8988T (cell line): ENCODE results near the gene MAT1A.

Experiments used
- DNase-seq: peaks from one replicate; pipeline ENCODE4 v3.0.0; 2011

The MAT1A gene

DNA sequence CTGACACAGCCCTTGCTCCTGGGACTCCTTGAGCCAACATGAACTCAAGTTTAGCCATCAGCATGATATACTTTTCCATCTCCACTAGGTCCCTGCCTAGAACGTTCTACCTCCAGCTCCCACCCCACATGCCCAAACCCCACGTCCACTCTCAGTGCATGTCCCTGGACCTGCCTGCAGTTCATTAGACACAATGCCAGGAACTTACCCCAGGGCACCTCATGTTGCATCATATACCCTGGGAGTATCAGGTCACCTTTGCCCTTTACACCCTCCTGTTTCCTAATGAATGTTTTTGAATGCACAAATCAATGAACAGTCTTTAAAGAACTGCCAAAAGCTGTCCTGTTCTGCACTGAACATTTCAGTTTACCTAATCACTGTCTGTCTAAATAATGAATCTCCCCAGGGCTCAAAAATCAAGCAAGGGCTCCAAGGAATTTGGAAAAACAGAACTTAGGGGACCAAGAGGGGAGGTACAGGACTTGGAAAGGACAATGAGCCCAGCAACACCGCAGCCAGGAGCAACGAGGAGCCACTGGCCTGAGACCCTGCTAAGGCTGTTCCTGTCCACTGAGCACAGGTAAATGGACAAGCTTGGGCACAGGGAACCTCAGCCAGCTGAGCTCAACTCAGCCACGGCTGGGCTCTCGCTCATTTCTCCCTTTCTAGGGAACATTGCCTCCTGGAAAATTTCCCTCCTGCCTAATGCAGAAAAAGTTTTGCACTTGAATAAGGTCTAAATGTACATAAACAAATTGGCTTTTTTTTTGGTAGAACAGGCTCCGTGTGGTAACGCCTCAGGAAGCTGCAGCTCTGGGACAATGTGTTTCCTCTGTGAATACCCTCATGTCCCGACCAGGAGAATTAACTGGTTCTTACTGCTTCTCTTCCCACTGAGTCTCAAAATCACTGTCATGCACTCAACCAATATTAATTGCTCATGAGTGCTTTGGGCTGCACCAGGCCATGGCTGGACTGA lies 7.4 kb downstream of the MAT1A start:
- DNase-seq, result no peak

DNA sequence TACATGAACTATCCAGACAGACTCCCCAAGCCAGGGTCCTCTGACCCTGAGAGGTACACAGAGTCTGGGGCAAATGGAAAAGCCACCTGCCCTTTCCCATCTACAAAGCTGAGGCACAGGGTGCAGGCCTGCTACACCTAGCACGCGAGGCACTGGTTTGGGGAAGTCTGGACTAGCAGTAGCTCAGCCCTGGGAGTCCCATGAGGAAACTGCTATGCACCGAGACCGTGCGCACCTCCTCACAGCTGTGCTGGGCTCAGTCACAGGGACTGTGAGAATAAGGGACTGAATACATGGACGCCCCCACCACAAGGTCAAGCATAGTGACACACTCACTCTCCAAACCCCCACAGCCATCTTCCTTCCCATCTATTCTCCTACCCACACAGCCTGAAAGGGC lies 8.2 kb downstream of the MAT1A start:
- DNase-seq, result no peak

DNA sequence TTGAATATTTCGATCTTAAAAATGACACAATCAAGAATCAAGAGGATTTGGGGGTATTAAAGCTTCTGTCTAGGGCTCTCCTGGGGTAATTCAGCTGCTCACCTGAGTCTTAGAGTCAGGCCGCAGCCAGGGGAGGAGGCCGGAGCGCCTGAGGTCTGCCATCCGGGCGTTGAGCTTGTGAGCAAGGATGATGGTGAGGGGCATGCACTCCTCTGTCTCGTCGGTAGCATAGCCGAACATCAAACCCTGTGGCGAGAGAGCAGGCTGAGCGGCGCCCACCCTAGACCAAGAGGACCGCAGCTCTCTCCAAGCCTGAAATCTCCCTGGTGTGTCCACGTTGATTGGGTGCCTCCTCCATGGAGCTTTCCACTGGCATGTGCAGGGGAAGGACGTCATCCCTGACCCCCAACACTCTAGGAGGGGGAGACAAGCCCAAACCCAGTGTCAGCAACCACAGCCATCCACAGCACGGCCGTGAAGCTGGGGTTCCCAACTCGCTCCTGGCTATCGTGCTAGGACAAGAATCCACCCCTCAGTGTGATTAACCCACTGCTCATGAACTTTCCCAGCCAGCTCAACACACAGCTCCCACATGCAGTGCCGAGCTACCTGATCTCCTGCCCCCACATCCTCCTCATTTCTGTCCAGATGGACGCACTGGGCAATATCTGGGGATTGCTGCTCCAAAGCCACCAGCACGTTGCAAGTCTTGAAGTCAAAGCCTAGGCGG lies 9.2 kb downstream of the MAT1A start:
- DNase-seq, result no peak

DNA sequence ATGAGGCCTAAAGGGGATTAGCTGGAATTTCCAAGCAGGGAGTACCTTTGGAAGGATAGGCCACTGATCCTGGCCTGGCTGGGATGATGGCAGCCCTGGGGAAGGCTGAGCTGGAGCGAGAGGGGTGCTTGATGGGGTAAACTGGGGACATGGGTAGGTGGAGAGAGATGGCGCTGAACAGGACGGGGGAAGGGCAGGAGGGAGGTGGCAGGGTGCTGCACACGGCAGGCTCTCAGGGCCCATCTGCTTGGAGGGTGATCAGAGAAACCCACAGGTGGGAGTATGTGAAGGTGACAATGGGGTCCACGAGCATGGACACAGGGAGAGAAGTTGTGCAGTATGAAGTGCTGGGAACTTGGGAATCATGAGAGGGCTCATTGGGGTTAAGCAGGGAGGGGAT lies 10.3 kb downstream of the MAT1A start:
- DNase-seq, result no peak

DNA sequence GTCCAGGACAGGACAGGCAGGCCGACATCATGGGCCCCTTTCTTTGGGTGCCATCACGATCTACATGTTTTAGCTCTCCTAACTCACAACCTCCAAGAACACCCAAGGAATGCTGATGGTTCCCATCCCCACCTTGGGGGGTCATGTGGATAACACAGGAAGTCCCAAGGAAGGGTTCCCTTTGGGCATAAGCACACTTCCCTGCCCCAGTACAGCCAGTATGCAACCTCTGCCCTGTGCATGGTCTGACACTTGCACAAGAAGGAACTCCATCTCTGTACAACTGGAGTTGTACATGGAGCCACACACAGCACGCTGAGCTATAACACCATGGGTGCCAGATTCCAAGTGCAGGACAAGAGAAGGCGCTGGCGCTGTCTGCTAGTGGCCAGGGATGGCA lies 11.0 kb downstream of the MAT1A start:
- no peak for DNase-seq

DNA sequence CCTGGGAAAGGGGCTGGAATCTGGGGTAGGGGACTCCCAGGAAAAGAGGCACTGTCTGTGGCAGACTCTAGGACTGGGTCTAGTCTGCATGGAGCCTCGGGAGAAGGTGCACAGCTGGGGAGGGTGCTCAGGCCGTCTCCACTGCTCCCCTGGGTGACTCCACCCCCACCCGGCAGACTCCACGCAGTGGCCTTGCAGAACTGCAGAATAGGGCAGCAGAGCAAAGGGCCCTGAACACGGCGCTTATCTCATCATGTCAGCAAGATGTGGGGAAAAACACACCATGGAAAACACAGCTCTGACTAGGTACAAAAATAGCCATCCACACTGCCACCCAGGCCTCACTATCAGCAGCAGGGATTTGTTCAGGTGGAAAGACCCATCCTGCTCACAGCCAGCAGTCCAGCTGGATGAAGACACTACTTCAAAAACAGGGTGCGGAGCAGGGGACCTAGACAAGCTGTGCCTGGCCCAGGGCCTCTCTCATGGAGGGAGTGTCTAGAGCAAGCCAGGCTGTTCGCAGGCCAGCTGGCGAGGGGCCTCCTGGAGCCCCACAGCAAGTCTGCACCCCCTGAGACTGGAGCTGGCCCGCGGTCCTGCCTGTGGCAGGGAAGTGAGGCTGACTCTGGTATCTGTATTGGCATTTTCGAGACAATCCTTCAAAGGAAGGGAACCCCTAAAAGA lies 11.7 kb downstream of the MAT1A start:
- no peak for DNase-seq

DNA sequence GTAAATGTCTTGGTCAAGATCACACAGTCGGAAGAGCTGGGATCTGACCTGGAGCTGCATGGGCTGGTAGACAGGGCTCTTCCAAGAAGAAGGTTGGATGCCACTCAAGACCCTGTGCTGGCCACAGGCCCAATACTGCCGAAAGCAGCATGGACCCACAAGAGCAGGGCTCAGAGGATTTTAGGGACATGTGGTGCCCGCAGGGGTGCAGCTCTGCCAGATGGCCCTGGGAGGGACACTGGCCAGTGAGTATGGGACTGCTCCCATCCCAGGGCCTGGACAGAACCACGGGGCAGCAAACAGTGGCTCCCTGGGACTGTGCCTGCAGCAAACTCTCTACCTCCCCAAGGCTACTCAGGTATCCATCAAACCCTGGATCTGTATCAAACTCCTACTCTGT lies 12.4 kb downstream of the MAT1A start:
- DNase-seq, result no peak

DNA sequence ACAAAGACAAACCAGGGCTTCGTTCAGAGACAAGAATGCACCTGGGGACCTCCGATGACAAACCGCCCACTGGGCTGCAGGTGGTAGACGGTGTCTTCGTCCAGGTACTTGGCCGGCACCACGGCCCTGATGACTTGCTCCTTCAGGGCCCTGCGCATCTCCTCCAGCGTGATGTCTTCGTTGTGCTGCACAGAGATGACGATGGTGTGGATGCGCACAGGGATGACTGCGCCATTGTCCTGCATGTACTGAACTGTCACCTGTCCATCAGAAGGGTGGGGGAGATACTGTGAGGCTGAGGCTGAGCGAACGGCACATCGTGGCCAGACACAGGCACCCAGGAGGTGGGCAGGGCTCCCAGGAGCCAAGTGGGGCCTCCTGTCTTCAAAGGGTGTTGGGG lies 13.1 kb downstream of the MAT1A start:
- no peak for DNase-seq

DNA sequence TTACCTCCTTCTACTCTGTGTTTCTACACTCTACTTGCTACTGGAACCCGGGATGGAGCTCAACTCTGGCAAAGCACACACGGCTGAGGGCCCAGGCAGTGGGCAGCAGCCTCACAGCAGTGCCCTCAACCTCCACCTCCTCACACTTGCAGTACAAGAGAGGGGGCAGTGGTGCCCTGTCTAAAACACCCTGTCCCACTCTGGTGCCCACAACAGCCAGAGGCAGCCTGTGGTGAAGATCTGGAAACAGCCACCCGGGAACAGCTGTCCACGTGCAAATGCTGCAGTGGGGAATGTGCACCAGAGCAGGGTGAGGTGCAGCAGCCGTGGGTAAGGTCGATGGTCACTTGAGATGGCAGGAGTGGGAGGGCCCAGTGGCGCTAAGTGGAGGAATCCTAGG lies 13.7 kb downstream of the MAT1A start:
- no peak for DNase-seq

DNA sequence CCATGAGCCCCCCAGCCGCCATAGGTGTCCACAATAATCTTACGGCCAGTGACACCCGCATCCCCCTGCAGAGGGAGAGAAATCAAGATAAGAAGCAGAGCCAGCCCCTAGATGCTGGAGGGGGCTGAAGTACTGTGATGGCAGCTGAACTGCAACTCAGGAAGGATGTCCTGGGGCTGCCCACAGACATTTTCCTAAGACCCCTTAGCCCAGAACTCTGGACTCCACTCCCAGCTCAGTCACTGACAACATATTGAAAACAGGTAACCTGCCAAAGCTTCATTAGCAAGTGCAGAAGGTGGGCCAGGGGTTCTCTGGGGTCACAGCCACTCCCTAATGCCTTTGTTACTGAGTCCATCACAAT lies 14.3 kb downstream of the MAT1A start:
- no peak for DNase-seq

DNA sequence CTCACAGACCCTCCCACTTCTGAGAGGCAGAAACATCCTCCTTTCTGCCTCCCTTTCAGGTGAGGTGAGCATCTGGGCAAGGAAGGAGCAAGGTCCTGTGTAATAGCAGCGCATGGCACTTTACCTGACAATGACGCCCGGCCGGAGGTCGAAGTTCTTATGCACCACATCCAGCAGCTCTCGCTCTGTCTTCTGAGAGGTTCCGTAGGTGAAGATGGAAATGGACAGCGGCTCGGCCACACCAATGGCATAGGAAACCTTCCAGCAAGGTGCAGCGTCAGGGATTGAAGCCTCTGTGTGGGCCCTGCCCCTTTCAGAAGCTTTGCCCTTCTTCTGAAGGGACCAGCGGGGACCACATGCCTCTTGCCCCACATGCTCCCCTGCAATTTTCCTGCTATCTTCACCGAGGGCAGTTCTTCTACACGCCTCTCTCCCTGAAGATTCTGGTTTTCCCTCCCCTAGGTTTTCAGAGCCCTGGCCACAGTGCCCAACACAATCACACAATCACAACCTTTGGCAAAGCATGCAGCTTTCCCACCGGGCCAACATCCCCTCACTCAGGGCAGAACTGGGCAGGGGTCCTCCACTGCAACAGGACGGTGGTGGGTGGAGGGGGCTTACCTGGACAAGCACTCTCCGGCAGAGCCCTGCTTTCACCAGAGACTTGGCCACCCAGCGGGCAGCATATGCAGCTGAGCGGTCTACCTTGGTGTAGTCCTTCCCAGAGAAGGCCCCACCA lies 14.9 kb downstream of the MAT1A start:
- DNase-seq, result no peak

DNA sequence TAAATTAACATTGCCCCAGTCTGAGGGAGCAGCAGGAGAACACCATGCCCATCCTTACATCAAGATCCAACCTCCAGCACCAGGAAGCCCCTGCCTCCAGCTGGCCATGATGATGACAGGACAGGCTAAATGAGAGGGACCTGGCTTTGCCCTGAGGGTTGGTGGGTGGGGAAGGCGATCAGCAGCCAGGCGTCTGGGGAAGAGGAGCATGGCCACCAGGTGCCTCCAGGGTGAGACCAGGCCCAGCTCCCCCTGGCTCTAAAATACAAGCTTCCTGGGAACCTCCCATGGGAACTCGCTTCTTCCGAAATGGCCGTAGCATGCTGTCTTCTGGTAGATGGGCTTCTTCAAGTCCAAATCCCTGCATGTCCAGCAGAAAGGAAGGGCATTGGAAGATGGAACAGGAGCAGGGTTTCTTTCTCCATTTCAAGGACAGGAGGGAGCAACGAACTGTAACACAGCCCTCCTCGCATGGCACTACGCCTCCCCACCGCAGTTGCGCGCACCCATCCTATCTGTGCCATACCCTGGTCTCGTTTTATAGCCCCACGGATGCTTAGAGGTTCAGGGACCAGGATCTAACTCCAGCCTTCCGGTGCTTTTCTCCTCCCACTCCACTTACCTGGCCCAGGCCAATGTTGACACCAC lies 15.8 kb downstream of the MAT1A start:
- no peak for DNase-seq

DNA sequence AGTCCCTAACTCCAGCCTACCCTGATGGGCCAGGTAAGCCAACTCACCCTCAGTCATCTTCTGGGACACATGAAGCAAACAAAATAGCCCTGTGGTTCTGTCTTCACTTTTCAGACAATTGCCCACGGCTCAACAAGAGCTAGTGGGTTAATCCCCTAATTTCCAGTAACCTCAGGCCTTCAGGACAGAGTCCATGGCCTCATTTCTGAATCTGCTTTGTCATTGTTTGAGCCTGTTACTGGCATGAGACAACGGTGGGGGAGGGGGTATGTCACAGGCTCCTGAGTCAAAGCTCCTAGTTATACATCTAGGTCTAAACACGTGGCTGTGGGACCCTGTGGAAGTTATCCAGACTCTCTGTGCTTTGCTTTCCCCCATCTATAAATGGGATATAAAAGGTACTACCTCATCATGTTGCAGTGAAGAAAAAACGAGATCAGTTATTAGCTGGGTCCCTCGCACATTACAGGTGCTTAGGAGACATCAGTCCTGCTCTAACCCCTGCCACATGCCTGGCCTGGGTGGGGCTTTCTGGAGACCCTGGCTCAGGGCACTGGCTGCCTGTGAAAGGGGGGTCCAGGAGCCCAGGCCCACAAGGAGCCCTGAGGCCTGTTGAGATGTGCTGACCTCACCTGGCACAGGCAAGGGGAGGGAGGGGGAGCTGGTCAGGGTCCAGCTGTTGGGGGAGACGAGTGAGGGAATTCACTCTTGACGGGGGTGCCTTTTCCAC lies 16.5 kb downstream of the MAT1A start:
- no peak for DNase-seq

DNA sequence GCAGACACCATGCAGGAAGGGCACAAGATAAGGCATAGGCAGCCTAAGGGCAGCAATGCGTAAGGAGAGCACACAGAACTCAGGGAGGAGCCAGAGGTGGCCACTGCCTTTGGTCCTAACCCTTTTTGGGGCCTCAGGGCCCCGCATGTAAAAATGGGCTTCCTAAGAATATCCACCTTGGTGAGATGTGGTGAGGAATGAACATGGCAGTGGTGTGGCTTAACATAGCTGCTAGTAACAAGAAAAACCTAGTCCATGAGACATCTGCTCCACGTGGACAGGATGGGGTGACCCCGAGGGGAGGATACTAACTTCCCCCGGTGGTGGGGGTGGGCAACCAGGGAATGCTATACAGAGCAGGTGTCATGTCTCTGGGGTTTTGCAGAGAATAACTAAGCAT lies 18.0 kb downstream of the MAT1A start:
- no peak for DNase-seq

DNA sequence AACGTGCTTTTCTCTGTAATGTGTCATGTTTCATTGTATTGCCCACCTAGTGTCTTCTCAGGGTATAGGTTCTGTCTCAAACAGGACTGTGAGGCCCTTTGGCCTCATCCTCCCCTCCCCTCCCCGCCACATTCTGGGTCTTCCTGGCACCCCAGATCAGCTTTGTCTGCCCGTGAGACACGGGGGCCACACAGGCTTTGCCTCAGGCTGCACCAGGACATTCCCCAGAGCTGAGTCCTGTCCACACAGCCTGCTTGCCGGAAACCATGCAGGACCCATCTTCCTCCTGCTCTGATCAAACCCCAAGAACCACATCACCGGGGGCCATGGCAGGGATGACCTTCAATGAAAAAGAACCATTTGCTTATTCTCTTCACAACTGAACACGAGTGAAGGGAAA lies 18.6 kb downstream of the MAT1A start:
- no peak for DNase-seq

DNA sequence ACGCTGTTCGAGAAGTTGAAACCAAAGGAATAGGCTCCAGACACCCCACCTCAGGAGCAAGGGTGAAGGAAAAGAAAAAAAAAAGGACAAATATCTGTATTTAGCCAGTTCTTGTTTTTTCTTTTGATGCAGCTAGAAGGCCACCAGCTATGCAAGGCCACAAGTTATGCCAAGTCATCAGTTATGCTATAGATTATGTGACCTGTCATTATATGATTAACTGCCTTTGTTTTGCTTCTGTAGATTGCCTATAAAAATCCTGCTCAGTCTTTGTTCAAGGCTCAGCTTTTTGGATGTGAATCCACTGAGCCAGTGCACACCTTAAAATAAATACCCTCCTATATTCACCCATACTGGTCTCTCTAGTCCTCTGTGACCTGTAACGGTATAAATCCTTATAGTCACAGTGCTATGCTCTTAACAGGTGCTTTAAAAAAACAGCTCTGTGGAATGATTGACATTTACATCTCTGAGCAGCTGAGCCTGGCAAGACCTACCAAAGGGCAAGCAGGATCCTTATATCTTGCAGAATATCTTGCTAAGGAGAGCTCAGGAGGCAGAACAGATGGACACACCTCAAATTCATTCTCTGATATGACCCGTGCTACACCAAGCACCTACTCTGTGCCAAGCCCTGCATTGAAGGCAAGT lies 20.4 kb downstream of the MAT1A start:
- no peak for DNase-seq

DNA sequence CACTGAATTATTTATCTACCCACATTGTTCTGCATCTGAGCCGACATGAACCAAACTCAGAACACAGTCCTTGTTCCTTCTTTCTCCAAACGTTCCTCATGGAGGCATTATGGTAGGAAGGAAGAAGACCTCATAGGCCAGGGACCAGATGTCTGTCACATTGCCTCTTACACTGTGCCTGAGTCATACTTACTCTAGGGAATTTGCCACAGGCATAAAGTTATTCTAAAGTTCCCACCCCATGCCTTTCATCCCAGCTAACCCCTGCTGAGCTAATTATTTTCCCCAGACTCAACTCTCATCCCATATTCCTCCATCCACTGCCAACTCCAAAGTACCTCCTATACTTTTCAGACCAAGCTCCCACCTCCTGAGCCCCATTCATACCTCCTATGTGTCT lies 21.2 kb downstream of the MAT1A start:
- DNase-seq, result no peak

DNA sequence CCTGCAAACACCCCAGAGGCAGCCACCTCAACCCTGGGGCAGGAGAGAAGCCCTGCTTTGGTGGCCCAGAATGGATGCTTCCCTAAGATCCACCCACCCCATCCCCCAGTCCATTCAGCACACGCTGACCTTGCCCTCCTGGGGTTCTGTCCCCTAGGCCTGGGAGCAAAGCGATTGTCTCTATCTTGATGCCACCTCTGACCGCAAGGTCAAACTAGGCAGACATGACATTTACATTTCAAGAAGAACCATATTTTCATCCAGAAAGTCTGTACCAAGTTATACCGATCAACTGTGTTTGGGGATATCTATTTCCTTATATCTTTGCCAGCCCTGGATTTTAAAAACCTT lies 23.0 kb downstream of the MAT1A start:
- DNase-seq, result no peak

DNA sequence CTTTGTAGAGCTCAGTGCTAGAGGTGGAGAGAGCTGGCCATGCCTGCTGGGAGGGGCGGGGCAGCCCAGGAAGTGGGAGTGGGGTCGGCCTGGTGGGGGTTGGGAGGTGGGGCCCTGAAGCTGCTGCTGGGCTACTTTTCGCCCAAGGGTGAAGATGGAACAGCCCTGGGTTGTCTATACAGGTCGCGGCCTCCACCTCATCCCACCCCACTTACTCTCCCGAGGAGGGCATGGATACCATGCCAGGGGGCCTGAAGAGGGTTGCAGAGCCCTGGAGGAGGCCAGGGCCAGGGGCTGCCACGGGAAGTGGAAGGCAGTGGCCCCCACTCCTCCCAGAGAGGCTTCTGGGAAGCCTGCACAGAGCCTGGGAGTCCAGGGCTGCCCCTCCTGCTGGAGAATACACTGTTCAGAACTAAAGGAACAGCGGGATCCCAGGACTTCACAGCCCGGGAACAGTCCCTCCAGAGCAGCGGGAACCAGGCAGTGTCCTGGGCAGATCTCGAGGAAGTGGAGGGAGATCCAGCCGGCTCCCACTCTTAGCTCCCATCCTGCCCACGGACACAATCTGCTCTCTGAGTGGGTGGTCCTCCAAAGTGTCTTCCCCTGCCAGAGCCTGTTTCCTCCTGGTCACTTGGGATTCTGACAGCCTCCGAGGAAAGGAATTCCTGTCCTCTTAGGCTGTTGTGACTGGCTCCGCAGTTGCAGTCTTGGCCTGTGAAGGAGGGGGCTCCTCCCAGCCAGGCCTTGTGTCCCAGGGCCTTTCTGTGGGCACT lies 23.5 kb downstream of the MAT1A start:
- no peak for DNase-seq
